ENCODE data around the gene ZBTB9. TPM values are rescaled to one million over a fixed set of nuclear protein-coding genes. Genes with fewer than 3 reads are reported as not detected.

The ZBTB9 gene
- total and polyA plus RNA-seq, 8 donors, result 0.45 to 7.8 (median 2.6) TPM; not detected in 1

- no peak for TF ChIP-seq POLR2AphosphoS5 (IDR thresholded peaks at IDR 0.05)
- no peak for TF ChIP-seq EP300 (IDR thresholded peaks at IDR 0.05)
- no peak for TF ChIP-seq POLR2A (IDR thresholded peaks at IDR 0.05)
- no peak for TF ChIP-seq CTCF (IDR thresholded peaks at IDR 0.05)
- 94 to 98% (median 95%) methylated on average over 11 to 17 of the region's 17 CpGs for WGBS, 5 donors
- Histone ChIP-seq H3K36me3 (peaks cover 0 to 24% (median 0%) of the 10 kb centered on the region in 4 donors), H3K4me3 (no peak overlapping the region), H3K9me3 (no peaks in the 10 kb centered on the region), H3K4me1 (peaks cover 0 to 10% (median 7%) of the 10 kb centered on the region in 4 donors), H3K27me3 (no peaks in the 10 kb centered on the region), H3K27ac (no peak overlapping the region)
- DNase-seq, result no peak
- intact Hi-C loops (cut with DNase I; ENCODE audit: low total_unique reads), result no loop called here
Observed at GRCh38 chr6:33406126-33406525, 48.2 kb upstream of the ZBTB9 start.

DNA sequence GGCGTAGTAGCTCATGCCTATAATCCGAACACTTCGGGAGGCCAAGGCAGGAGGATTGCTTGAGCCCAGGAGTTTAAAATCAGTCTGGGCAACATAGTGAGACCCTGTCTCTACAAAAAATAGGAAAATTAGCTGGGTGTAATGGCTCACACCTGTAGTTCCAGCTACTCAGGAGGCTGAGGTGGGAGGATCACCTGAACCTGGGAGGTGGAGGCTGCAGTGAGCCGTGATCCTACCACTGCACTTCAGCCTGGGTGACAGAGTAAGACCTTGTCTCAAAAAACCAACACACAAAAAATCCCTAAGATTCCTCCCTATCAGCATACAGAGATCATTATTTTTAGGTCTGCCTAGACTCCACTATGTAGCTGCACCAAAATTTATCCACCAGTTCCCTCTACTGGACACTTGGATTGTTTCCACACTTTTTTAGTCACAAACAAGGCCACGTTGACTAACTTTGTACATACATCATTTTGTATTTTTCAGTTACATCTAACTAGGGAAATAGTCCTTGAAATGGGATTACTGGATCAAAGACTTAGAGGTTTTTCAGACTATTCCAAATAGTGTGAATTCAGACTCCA lies 47.2 kb upstream of the ZBTB9 start:
- H3K36me3 ChIP-seq, result peaks cover 0 to 25% (median under 1%) of the 10 kb centered on the region in 4 donors
- H3K27ac ChIP-seq, result no peak overlapping the region
- peak in 1 of 2 donors; percentile 62 for DNase-seq
- H3K4me3 ChIP-seq, result no peak overlapping the region
- no peaks in the 10 kb centered on the region for H3K27me3 ChIP-seq
- TF ChIP-seq POLR2AphosphoS5 (IDR thresholded peaks at IDR 0.05) (no peak), EP300 (IDR thresholded peaks at IDR 0.05) (no peak), CTCF (IDR thresholded peaks at IDR 0.05) (no peak), POLR2A (IDR thresholded peaks at IDR 0.05) (no peak)
- no peaks in the 10 kb centered on the region for H3K9me3 ChIP-seq
- 80 to 86% (median 83%) methylated on average over 5 of the region's 5 CpGs for WGBS, 5 donors
- intact Hi-C loops (cut with DNase I; ENCODE audit: low total_unique reads), result no loop called here
- peaks cover 8 to 19% (median 17%) of the 10 kb centered on the region in 4 donors for H3K4me1 ChIP-seq

- Histone ChIP-seq H3K9me3 (no peaks in the 10 kb centered on the region), H3K27me3 (no peaks in the 10 kb centered on the region), H3K27ac (peak overlapping the region; percentile 95 to 99 (median 99)), H3K36me3 (peaks cover 22 to 36% (median 30%) of the 10 kb centered on the region in 4 donors), H3K4me1 (peaks cover 12 to 49% (median 38%) of the 10 kb centered on the region in 4 donors), H3K4me3 (peak overlapping the region; percentile 94 to 100 (median 98))
- intact Hi-C loops (cut with DNase I; ENCODE audit: low total_unique reads), result no loop called here
- WGBS, 5 donors, result 0 to 1% (median 1%) methylated on average over 21 to 63 of the region's 65 CpGs
- peak; percentile 98 to 100 for DNase-seq
- TF ChIP-seq POLR2AphosphoS5 (IDR thresholded peaks at IDR 0.05) (peak; percentile 76 to 95 (median 94)), POLR2A (IDR thresholded peaks at IDR 0.05) (peak in 1 of 4 donors; percentile 55), EP300 (IDR thresholded peaks at IDR 0.05) (no peak), CTCF (IDR thresholded peaks at IDR 0.05) (no peak)
Observed at GRCh38 chr6:33410050-33410710, 44.2 kb upstream of the ZBTB9 start.

GRCh38 chr6:33410711-33411631 lies 43.4 kb upstream of the ZBTB9 start, which contains the start of gene PHF1:
TSS of gene PHF1 (plus strand) at chr6:33411014. CDS start at chr6:33412264, 1,250 bp downstream.
- DNase-seq, result peak in 1 of 2 donors; percentile 77
- Histone ChIP-seq H3K4me3 (peak within 1 kb of the TSS; percentile 94 to 100 (median 98)), H3K9me3 (no peaks in the 10 kb centered on the region), H3K4me1 (peaks cover 15 to 57% (median 46%) of the 10 kb centered on the region in 4 donors), H3K27ac (peak within 1 kb of the TSS; percentile 95 to 99 (median 99)), H3K36me3 (peaks cover 30 to 39% (median 38%) of the 10 kb centered on the region in 4 donors), H3K27me3 (no peaks in the 10 kb centered on the region)
- intact Hi-C loops (cut with DNase I; ENCODE audit: low total_unique reads), result no loop called here
- 1 to 2% (median 1%) methylated on average over 10 to 63 of the region's 67 CpGs for WGBS, 5 donors
- TF ChIP-seq POLR2AphosphoS5 (IDR thresholded peaks at IDR 0.05), result peak in 2 of 3 donors; percentile 55 to 60
- TF ChIP-seq CTCF (IDR thresholded peaks at IDR 0.05), result no peak
